ENCODE data around the gene RND2. TPM values are rescaled to one million over a fixed set of nuclear protein-coding genes. Genes with fewer than 3 reads are reported as not detected.

Gene RND2
- total and polyA plus RNA-seq, 4 donors = 0.25 to 1.3 (median 0.43) TPM

DNA sequence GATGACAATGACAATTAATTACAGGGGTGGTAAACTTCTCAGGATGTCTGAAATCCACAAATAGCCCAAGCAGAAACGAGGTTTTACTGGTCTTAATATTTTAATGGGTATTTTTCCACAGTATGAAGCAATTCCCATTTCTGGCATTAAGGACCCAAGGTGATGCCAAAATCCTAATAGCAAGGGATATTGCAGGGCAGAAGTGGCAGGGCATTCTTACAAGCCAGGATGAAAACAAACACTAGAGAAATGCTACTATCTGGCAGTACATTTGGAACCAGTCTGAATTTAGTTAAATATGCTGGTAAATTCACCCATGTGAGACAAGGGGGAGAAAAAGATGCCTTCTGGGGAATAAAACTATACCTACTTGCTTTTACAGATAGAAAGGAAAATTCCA, 45.2 kb downstream of the RND2 start:
- Histone ChIP-seq H3K4me3 (no peak overlapping the region), H3K27ac (ENCODE audit: low read depth in 1 of 2, low read length in 1 of 2) (no peak overlapping the region), H3K36me3 (ENCODE audit: control insufficient read depth in 4 of 4, insufficient read depth in 4 of 4, low read length in 4 of 4) (peaks cover 2 to 5% (median 3%) of the 10 kb centered on the region in 4 donors), H3K9me3 (ENCODE audit: control insufficient read depth in 4 of 4, insufficient read depth in 3 of 4, low read length in 3 of 4) (no peaks in the 10 kb centered on the region), H3K4me1 (ENCODE audit: control insufficient read depth in 5 of 5, insufficient read depth in 5 of 5, low read length in 5 of 5) (no peaks in the 10 kb centered on the region), H3K27me3 (ENCODE audit: control insufficient read depth in 3 of 3, insufficient read depth in 3 of 3, low read length in 2 of 3) (no peaks in the 10 kb centered on the region), H3K9ac (ENCODE audit: insufficient read depth in 1 of 2, low read length in 2 of 2) (no peak overlapping the region)
- DNase-seq (no peak), ATAC-seq (ENCODE audit: insufficient read depth, low FRiP score) (no peak)
- WGBS, 2 donors = 75 to 84% methylated on average over 1 of the region's 1 CpG
- TF ChIP-seq, protein P1, sequence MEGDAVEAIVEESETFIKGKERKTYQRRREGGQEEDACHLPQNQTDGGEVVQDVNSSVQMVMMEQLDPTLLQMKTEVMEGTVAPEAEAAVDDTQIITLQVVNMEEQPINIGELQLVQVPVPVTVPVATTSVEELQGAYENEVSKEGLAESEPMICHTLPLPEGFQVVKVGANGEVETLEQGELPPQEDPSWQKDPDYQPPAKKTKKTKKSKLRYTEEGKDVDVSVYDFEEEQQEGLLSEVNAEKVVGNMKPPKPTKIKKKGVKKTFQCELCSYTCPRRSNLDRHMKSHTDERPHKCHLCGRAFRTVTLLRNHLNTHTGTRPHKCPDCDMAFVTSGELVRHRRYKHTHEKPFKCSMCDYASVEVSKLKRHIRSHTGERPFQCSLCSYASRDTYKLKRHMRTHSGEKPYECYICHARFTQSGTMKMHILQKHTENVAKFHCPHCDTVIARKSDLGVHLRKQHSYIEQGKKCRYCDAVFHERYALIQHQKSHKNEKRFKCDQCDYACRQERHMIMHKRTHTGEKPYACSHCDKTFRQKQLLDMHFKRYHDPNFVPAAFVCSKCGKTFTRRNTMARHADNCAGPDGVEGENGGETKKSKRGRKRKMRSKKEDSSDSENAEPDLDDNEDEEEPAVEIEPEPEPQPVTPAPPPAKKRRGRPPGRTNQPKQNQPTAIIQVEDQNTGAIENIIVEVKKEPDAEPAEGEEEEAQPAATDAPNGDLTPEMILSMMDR (IDR thresholded peaks at IDR 0.05; ENCODE audit: control extremely low read depth, extremely low read depth) = no peak

DNA sequence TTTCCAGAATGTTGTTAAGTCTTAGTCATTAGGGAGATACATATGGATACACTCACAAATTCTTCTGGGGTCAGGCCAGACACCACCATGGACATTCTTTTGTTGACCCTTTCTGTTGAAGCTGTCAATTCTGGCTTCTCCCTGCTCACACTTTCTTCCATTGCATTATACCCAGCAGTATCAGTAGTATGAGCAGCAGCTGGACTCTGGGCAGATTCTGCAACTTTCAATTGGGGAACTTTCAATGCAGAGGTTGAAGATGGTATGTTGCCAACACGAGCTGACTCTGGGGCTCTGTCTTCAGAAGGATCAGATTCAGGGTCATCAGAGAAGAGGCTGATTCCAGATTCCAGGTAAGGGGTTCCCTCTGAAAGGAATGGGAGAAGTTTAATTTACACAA, 45.8 kb downstream of the RND2 start:
- peaks cover 2 to 5% (median 3%) of the 10 kb centered on the region in 4 donors for H3K36me3 ChIP-seq (ENCODE audit: control insufficient read depth in 4 of 4, insufficient read depth in 4 of 4, low read length in 4 of 4)
- ATAC-seq (ENCODE audit: insufficient read depth, low FRiP score) (no peak), DNase-seq (no peak)
- no peak overlapping the region for H3K4me3 ChIP-seq
- H3K4me1 ChIP-seq (ENCODE audit: control insufficient read depth in 5 of 5, insufficient read depth in 5 of 5, low read length in 5 of 5) = no peaks in the 10 kb centered on the region
- no peaks in the 10 kb centered on the region for H3K27me3 ChIP-seq (ENCODE audit: control insufficient read depth in 3 of 3, insufficient read depth in 3 of 3, low read length in 2 of 3)
- no peak overlapping the region for H3K27ac ChIP-seq (ENCODE audit: low read depth in 1 of 2, low read length in 1 of 2)
- WGBS, 2 donors = 81 to 82% methylated on average over 1 of the region's 1 CpG
- TF ChIP-seq, protein P1 (IDR thresholded peaks at IDR 0.05; ENCODE audit: control extremely low read depth, extremely low read depth) = no peak
- H3K9me3 ChIP-seq (ENCODE audit: control insufficient read depth in 4 of 4, insufficient read depth in 3 of 4, low read length in 3 of 4) = no peaks in the 10 kb centered on the region
- H3K9ac ChIP-seq (ENCODE audit: insufficient read depth in 1 of 2, low read length in 2 of 2) = no peak overlapping the region

DNA sequence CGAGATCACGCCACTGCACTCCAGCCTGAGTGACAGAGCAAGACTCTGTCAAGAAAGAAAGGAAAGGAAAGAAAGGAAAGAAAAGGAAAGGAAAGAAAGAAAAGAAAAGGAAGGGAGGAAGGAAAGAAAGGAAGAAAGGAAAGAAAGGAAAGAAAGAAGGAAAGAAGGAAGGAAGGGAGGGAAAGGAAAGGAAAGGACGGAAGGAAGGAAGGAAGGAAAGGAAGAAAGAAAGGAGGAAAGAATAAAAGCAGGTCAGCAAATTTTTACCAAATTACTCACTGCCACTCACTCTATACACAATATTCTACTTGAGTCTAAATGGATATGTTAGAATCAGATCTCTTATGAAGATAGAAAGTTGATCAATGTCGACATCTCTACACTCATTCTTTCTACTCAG, 49.8 kb downstream of the RND2 start:
- Histone ChIP-seq H3K4me1 (ENCODE audit: control insufficient read depth in 5 of 5, insufficient read depth in 5 of 5, low read length in 5 of 5) (no peaks in the 10 kb centered on the region), H3K27me3 (ENCODE audit: control insufficient read depth in 3 of 3, insufficient read depth in 3 of 3, low read length in 2 of 3) (no peaks in the 10 kb centered on the region), H3K9me3 (ENCODE audit: control insufficient read depth in 4 of 4, insufficient read depth in 3 of 4, low read length in 3 of 4) (no peaks in the 10 kb centered on the region), H3K27ac (ENCODE audit: low read depth in 1 of 2, low read length in 1 of 2) (no peak overlapping the region), H3K4me3 (no peak overlapping the region), H3K9ac (ENCODE audit: insufficient read depth in 1 of 2, low read length in 2 of 2) (no peak overlapping the region), H3K36me3 (ENCODE audit: control insufficient read depth in 4 of 4, insufficient read depth in 4 of 4, low read length in 4 of 4) (peaks cover 0 to 5% (median 3%) of the 10 kb centered on the region in 4 donors)
- ATAC-seq (ENCODE audit: insufficient read depth, low FRiP score) (no peak), DNase-seq (no peak)
- WGBS, 2 donors = 91 to 94% methylated on average over 4 of the region's 4 CpGs
- TF ChIP-seq, protein P1 (IDR thresholded peaks at IDR 0.05; ENCODE audit: control extremely low read depth, extremely low read depth) = no peak

- no peak overlapping the region for H3K27ac ChIP-seq (ENCODE audit: low read depth in 1 of 2, low read length in 1 of 2)
- TF ChIP-seq, protein P1 (IDR thresholded peaks at IDR 0.05; ENCODE audit: control extremely low read depth, extremely low read depth) = no peak
- H3K9ac ChIP-seq (ENCODE audit: insufficient read depth in 1 of 2, low read length in 2 of 2) = no peak overlapping the region
- DNase-seq = no peak
- H3K4me3 ChIP-seq = no peak overlapping the region
- WGBS, 2 donors = 93 to 94% methylated on average over 1 of the region's 1 CpG
- ATAC-seq (ENCODE audit: insufficient read depth, low FRiP score) = no peak
- H3K27me3 ChIP-seq (ENCODE audit: control insufficient read depth in 3 of 3, insufficient read depth in 3 of 3, low read length in 2 of 3) = no peaks in the 10 kb centered on the region
- H3K36me3 ChIP-seq (ENCODE audit: control insufficient read depth in 4 of 4, insufficient read depth in 4 of 4, low read length in 4 of 4) = peaks cover 0 to 9% (median 5%) of the 10 kb centered on the region in 4 donors
- peaks cover 0 to 2% (median 0%) of the 10 kb centered on the region in 5 donors for H3K4me1 ChIP-seq (ENCODE audit: control insufficient read depth in 5 of 5, insufficient read depth in 5 of 5, low read length in 5 of 5)
- no peaks in the 10 kb centered on the region for H3K9me3 ChIP-seq (ENCODE audit: control insufficient read depth in 4 of 4, insufficient read depth in 3 of 4, low read length in 3 of 4)
Observed at GRCh38 chr17:43079641-43080302, 54.7 kb downstream of the RND2 start.

Measured in lung (tissue), 12 donors.